Measurements from ENCODE around the gene PPT2.
"Not testable (repeated sequence)": the region's sequence is repeated elsewhere in the genome, so short reads cannot be mapped to it uniquely, and the experiment has no call there.

PPT2 gene

DNA sequence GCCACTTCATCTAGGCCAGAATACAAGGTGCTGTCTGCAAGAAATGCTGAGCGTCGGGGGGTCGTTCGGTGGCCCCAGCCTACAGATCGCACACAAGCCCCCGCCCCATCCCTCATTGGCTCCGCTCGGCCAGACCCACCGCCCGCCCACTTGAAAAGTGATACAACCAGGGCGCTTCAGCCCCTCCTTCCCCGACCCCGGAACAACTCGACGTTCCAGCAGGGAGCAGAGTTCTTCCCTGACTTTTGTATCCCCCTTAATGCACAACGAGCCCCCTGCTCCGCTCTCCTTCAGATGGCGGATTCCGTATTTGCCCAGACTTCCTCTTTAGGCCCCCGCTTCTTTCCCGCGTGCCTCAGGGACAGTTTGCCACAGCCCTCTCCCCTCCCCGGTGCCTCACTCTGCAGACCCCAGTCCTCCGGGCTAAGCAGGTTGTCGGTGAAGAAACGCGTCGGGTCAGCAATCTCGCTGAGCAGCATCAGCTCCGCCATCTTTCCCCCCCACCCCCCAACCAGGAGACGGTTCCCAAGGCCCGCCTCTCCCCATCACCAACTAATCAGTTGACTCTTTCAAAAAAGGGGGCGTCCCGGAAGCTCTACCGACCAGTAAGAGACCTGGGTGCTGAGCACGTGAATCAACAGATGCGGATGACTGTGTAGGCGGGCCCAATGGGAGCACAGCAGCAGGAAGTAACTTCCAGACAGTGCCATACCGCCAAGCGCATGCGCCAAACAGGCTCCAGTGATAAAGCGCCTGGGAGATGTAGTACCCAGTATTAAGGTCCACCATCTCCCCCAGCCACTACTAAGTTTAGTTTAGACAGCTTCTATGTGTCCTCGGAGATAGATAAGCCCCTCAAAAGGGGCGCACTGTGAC is 26.0 kb upstream of the PPT2 start, which contains the start of gene ATF6B:
Gene ATF6B (minus strand): TSS at position 530 of the 876 bp plus-strand sequence. CDS start 39 bp downstream, at position 491.
- H3K36me3 ChIP-seq (ENCODE audit: control insufficient read depth, insufficient read depth, low read length) = peaks cover 29% of the 10 kb centered on the region
- no peaks in the 10 kb centered on the region for H3K9me3 ChIP-seq (ENCODE audit: control insufficient read depth, insufficient read depth, low read length)
- H3K4me1 ChIP-seq (ENCODE audit: control insufficient read depth, insufficient read depth, low read length) = peaks cover 11% of the 10 kb centered on the region
- H3K27ac ChIP-seq (ENCODE audit: low read depth, low read length) = peak within 1 kb of the TSS; percentile 98
- no peaks in the 10 kb centered on the region for H3K27me3 ChIP-seq (ENCODE audit: control insufficient read depth, insufficient read depth, low read length)
- peak within 1 kb of the TSS; percentile 90 for H3K9ac ChIP-seq (ENCODE audit: low read depth, low read length)
- peak within 1 kb of the TSS; percentile 98 for H3K4me3 ChIP-seq (ENCODE audit: low read depth, low read length)

DNA sequence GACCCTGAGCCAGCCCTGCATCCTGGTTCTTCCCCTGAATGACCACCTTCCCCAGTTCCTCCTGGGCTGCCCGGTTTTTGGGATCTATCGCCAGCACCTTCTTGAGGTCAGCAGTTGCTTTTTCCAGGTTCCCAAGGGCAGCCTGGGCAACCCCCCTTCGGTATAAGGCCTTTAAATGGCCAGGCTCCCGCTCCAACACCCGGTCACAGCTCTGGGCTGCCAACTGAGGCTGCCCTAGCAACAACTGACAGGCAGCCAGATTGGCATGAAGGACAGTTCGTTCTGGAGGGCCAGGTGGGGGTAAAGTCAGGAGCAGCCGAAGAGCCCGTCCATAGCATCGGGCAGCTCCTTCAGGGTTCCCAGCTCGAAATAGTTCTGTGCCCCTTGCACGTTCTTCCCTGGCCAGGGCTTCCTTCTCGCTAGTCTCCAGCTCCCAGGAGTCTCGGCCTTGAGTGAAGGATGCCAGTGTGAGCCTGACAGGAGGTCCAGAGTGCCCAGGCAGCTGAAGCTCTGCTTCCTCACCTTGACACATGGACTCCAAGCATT is 25.1 kb upstream of the PPT2 start:
- Histone ChIP-seq H3K4me1 (ENCODE audit: control insufficient read depth, insufficient read depth, low read length) (peaks cover 11% of the 10 kb centered on the region), H3K9me3 (ENCODE audit: control insufficient read depth, insufficient read depth, low read length) (no peaks in the 10 kb centered on the region), H3K27me3 (ENCODE audit: control insufficient read depth, insufficient read depth, low read length) (no peaks in the 10 kb centered on the region), H3K27ac (ENCODE audit: low read depth, low read length) (peak overlapping the region; percentile 43), H3K36me3 (ENCODE audit: control insufficient read depth, insufficient read depth, low read length) (peaks cover 25% of the 10 kb centered on the region), H3K9ac (ENCODE audit: low read depth, low read length) (no peak overlapping the region), H3K4me3 (ENCODE audit: low read depth, low read length) (peak overlapping the region; percentile 75)

DNA sequence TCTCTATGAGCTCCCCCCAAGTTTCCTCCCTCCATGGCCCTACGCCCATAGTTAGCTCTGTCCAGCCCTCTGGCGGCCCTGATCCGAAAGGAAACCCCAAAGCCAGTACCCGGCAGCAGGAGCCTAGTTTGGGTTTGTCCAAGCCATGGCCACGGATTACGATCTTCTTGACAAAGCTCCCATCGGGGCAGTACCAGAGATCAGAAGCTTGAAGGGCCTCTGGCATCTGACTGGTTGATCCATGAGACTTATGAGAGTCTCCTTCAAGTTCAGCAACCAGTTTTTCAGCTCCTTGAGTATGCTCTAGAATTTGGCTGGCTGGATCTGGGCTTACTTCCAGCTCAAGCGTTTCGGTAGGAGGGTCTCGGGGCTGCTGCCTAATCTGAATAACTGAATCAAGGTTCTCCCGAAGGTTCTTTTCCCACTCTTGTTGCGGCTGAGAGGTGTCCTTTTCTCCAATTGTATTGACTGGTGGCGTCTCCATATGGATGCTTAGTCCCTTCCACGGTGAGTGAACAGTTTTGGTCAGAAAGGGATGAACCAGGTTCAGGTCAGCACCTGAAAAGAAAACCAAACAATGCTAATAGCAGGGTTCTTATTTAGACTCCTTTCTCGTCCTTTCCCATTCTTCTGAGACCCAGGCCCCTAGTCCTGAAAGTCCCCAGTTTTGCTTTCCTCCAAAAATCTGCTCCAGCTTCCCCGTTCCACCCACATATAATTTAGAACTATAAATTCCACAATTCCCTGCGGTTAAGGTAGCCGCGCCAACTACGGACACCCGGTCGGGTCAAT is 24.4 kb upstream of the PPT2 start:
- Histone ChIP-seq H3K9ac (ENCODE audit: low read depth, low read length) (peak overlapping the region; percentile 16; the same call in 1 of the 2 replicates), H3K36me3 (ENCODE audit: control insufficient read depth, insufficient read depth, low read length) (peaks cover 18% of the 10 kb centered on the region), H3K4me3 (ENCODE audit: low read depth, low read length) (peak overlapping the region; percentile 75), H3K9me3 (ENCODE audit: control insufficient read depth, insufficient read depth, low read length) (no peaks in the 10 kb centered on the region), H3K27me3 (ENCODE audit: control insufficient read depth, insufficient read depth, low read length) (no peaks in the 10 kb centered on the region), H3K27ac (ENCODE audit: low read depth, low read length) (peak overlapping the region; percentile 72), H3K4me1 (ENCODE audit: control insufficient read depth, insufficient read depth, low read length) (peaks cover 11% of the 10 kb centered on the region)

DNA sequence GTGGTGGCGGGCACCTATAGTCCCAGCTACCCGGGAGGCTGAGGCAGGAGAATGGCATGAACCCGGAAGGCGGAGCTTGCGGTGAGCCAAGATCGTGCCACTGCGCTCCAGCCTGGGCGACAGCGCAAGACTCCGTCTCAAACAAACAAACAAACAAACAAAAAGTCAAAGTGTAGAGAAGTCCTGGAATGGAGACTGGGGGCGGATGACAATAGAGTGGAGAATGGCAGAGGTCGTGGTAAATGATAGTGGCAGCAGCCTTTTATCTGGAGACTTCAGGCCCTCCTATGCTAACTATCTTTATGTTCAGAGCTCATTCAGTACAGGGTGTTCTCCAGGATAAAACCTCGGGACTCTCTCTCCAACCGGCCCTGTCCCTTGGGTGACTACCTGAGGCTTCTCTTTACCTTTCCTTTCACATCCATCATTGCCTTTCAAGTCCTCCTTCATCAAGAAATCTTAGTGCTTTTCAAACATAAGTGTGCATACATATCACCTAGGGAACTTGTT is 22.4 kb upstream of the PPT2 start:
- no peak overlapping the region for H3K27ac ChIP-seq (ENCODE audit: low read depth, low read length)
- H3K9ac ChIP-seq (ENCODE audit: low read depth, low read length) = no peak overlapping the region
- peaks cover 11% of the 10 kb centered on the region for H3K4me1 ChIP-seq (ENCODE audit: control insufficient read depth, insufficient read depth, low read length)

DNA sequence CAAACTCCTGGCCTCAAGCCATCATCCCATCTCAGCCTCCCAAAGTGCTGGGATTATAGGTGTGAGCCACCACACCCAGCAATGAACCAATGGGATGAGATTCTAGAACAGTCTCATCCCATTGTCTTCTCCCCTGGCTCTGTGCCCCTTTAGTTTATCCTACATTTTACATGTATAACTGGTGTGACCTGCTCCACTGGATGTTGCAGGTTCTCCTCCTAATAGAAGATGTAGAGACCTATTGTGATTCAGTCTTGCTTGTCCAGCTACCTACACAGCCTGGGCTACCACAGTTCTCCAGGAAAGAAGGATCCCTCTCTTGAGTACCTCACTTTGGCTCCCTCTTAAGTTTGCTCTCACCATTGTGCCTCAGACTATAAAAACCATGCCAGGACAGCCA is 21.8 kb upstream of the PPT2 start:
- H3K36me3 ChIP-seq (ENCODE audit: control insufficient read depth, insufficient read depth, low read length) = no peaks in the 10 kb centered on the region
- peaks cover 9% of the 10 kb centered on the region for H3K4me1 ChIP-seq (ENCODE audit: control insufficient read depth, insufficient read depth, low read length)
- no peak overlapping the region for H3K27ac ChIP-seq (ENCODE audit: low read depth, low read length)
- no peak overlapping the region for H3K9ac ChIP-seq (ENCODE audit: low read depth, low read length)
- H3K27me3 ChIP-seq (ENCODE audit: control insufficient read depth, insufficient read depth, low read length) = no peaks in the 10 kb centered on the region
- H3K4me3 ChIP-seq (ENCODE audit: low read depth, low read length) = no peak overlapping the region
- H3K9me3 ChIP-seq (ENCODE audit: control insufficient read depth, insufficient read depth, low read length) = no peaks in the 10 kb centered on the region

More for the DNA sequence above, 22.4 kb upstream of the PPT2 start:
- H3K36me3 ChIP-seq (ENCODE audit: control insufficient read depth, insufficient read depth, low read length) = peaks cover 2% of the 10 kb centered on the region; the same call in 1 of the 2 replicates
- no peaks in the 10 kb centered on the region for H3K27me3 ChIP-seq (ENCODE audit: control insufficient read depth, insufficient read depth, low read length)
- no peak overlapping the region for H3K4me3 ChIP-seq (ENCODE audit: low read depth, low read length)
- H3K9me3 ChIP-seq (ENCODE audit: control insufficient read depth, insufficient read depth, low read length) = no peaks in the 10 kb centered on the region

DNA sequence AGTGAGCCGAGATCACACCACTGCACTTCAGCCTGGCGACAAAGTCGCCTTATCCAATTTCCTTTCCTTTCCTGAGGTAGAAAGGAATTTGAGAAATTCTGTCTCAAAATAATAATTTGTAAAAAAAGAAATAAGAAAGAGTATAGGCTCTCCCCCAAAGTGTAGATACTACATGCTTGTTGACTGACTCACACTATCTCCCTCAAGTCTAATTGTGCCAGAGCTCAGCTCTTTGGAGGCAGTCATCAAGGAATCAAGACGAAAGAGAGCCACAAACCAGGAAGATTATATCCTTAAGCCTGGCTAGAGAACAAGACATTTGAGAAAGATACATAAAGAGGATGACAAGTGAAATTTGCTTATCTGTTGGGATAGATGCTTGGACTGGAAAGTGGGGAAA is 20.2 kb upstream of the PPT2 start:
- H3K27ac ChIP-seq (ENCODE audit: low read depth, low read length) = no peak overlapping the region
- no peak overlapping the region for H3K9ac ChIP-seq (ENCODE audit: low read depth, low read length)
- H3K27me3 ChIP-seq (ENCODE audit: control insufficient read depth, insufficient read depth, low read length) = no peaks in the 10 kb centered on the region
- no peak overlapping the region for H3K4me3 ChIP-seq (ENCODE audit: low read depth, low read length)
- H3K9me3 ChIP-seq (ENCODE audit: control insufficient read depth, insufficient read depth, low read length) = no peaks in the 10 kb centered on the region
- H3K4me1 ChIP-seq (ENCODE audit: control insufficient read depth, insufficient read depth, low read length) = 0 out of 2 replicates have a peak, but pooled peaks cover under 1% of the 10 kb centered on the region
- no peaks in the 10 kb centered on the region for H3K36me3 ChIP-seq (ENCODE audit: control insufficient read depth, insufficient read depth, low read length)

DNA sequence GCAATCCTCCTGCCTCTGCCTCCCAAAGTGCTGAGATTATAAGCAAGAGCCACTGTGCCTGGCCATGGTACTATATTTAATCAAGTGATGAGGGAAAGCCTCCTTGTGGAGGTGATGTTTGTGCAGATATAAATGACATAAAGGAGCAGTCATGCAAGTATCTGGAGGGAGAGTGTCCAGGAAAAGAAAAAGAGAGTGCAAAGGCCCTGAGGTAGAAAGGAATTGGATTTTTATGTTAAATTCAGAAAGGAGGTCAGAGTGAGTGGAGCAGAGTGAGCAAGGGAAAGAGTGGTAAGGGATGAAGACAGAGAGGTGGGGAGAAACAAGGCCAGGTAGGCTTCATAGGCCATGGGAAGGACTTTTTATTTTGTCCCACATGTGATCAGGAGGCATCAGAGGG is 16.5 kb upstream of the PPT2 start:
- H3K27me3 ChIP-seq (ENCODE audit: control insufficient read depth, insufficient read depth, low read length) = no peaks in the 10 kb centered on the region

DNA sequence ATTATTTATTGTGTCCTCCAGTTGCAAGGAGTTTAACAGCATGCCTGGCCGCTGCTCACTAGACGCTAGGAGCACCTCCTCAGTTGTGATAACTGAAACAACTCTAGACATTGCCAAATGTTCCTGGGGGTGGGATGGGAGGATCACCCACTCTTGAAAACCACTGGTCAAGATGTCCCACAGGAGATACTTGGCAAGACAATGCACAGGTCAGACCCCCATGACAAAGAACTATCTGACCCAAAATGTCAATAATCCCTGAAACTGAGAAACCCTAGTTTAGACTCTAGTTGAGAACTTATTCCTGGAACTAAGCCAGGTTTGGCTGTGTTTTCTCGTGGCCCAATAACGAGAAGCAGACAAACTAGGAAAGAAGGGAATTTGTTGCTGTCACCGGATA is 14.4 kb upstream of the PPT2 start:
- H3K36me3 ChIP-seq (ENCODE audit: control insufficient read depth, insufficient read depth, low read length) = no peaks in the 10 kb centered on the region
- H3K4me1 ChIP-seq (ENCODE audit: control insufficient read depth, insufficient read depth, low read length) = no peaks in the 10 kb centered on the region
- no peaks in the 10 kb centered on the region for H3K27me3 ChIP-seq (ENCODE audit: control insufficient read depth, insufficient read depth, low read length)
- no peak overlapping the region for H3K4me3 ChIP-seq (ENCODE audit: low read depth, low read length)
- no peak overlapping the region for H3K9ac ChIP-seq (ENCODE audit: low read depth, low read length)
- no peak overlapping the region for H3K27ac ChIP-seq (ENCODE audit: low read depth, low read length)
- no peaks in the 10 kb centered on the region for H3K9me3 ChIP-seq (ENCODE audit: control insufficient read depth, insufficient read depth, low read length)

More for the DNA sequence above, 16.5 kb upstream of the PPT2 start:
- H3K36me3 ChIP-seq (ENCODE audit: control insufficient read depth, insufficient read depth, low read length) = no peaks in the 10 kb centered on the region
- no peak overlapping the region for H3K4me3 ChIP-seq (ENCODE audit: low read depth, low read length)
- no peaks in the 10 kb centered on the region for H3K4me1 ChIP-seq (ENCODE audit: control insufficient read depth, insufficient read depth, low read length)
- no peak overlapping the region for H3K27ac ChIP-seq (ENCODE audit: low read depth, low read length)
- no peak overlapping the region for H3K9ac ChIP-seq (ENCODE audit: low read depth, low read length)
- no peaks in the 10 kb centered on the region for H3K9me3 ChIP-seq (ENCODE audit: control insufficient read depth, insufficient read depth, low read length)

DNA sequence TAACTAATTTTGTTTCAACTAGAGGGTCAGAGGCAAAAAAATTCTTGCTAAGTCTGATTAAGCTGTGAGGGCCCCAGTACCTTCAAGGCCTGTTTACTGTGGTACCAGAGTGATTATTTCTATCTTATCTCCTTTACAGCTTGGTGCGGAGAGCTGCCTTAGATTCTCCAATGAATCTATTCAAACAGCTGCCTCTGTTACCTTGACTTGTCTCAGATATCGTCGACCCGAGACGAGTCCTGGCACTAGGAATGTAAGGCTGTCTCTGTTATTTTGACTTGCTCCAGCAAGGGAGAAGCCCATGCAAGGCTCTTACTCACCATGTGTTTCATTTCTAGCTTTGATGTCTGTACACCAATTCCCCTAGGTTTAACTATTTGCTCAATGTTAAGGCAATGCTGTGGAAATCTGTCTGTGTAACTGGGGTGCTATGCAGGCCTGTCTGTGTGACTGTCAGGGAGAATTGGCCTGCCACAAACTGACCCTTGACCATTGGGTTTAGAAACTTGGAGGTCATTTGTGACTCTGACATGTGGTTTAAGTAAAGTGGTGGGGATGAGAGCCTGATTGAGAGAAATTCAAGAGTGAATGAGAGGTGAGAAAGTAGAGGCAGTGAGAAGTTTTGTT is 13.4 kb upstream of the PPT2 start:
- H3K9ac ChIP-seq (ENCODE audit: low read depth, low read length) = no peak overlapping the region
- no peaks in the 10 kb centered on the region for H3K4me1 ChIP-seq (ENCODE audit: control insufficient read depth, insufficient read depth, low read length)
- H3K27me3 ChIP-seq (ENCODE audit: control insufficient read depth, insufficient read depth, low read length) = no peaks in the 10 kb centered on the region
- no peak overlapping the region for H3K4me3 ChIP-seq (ENCODE audit: low read depth, low read length)
- no peak overlapping the region for H3K27ac ChIP-seq (ENCODE audit: low read depth, low read length)
- no peaks in the 10 kb centered on the region for H3K9me3 ChIP-seq (ENCODE audit: control insufficient read depth, insufficient read depth, low read length)
- no peaks in the 10 kb centered on the region for H3K36me3 ChIP-seq (ENCODE audit: control insufficient read depth, insufficient read depth, low read length)

DNA sequence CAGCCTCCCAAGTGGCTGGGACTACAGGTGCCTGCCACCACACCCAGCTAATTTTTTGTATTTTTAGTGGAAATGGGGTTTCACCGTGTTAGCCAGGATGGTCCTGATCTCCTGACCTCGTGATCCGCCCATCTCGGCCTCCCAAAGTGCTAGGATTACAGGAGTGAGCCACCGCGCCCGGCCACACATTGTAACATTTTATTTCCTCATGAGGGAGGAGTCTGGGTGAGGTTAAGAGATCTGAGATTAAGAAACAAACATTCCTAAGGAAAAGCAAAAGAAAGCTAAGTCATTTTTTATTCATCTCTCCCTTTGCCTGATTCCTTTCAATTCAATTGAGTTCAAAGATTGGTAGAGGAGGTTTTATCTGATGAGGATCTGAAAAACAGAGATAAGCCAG is 9.7 kb upstream of the PPT2 start:
- not testable (repeated sequence) for H3K27me3 ChIP-seq (ENCODE audit: control insufficient read depth, insufficient read depth, low read length); H3K27ac ChIP-seq (ENCODE audit: low read depth, low read length); H3K4me3 ChIP-seq (ENCODE audit: low read depth, low read length); H3K9ac ChIP-seq (ENCODE audit: low read depth, low read length); H3K36me3 ChIP-seq (ENCODE audit: control insufficient read depth, insufficient read depth, low read length); H3K9me3 ChIP-seq (ENCODE audit: control insufficient read depth, insufficient read depth, low read length)
- peaks cover 12% of the 10 kb centered on the region for H3K4me1 ChIP-seq (ENCODE audit: control insufficient read depth, insufficient read depth, low read length)

All from HUES48 (cell line).